Activated naive CD4-positive, alpha-beta T cell treated with anti-CD3 and anti-CD28 coated beads for 36 hours (primary cell): ENCODE results near the gene STK32C. TPM values are rescaled to one million over a fixed set of nuclear protein-coding genes. Genes with fewer than 3 reads are reported as not detected.

ENCODE experiments used
- CTCF ChIA-PET: fragments of 350-600 bp; sonication (Branson Sonifier 250); formaldehyde crosslinking; loops from one replicate; lab custom pipeline; 2021; ENCODE audit warnings: antibody characterized with exemption; lab: Charles Lee
- DNase-seq: peaks from one replicate; pipeline ENCODE4 v3.0.0-alpha.2; 2020
- H3K27ac Mint-ChIP-seq: one replicate; pipeline ENCODE4 v1.8.0; 2021; ENCODE audit warnings: mild to moderate bottlenecking, mixed read lengths
- H3K27me3 Mint-ChIP-seq: one replicate; pipeline ENCODE4 v1.8.0; 2021; ENCODE audit warnings: low read depth, mixed read lengths
- H3K36me3 Mint-ChIP-seq: one replicate; pipeline ENCODE4 v1.8.0; 2021; ENCODE audit warnings: low read depth, mixed read lengths
- H3K4me1 Mint-ChIP-seq: one replicate; pipeline ENCODE4 v1.8.0; 2021; ENCODE audit warnings: low read depth, mixed read lengths
- H3K4me3 Mint-ChIP-seq: one replicate; pipeline ENCODE4 v1.8.0; 2021; ENCODE audit warnings: mild to moderate bottlenecking, moderate library complexity, mixed read lengths
- H3K9me3 Mint-ChIP-seq: one replicate; pipeline ENCODE4 v1.8.0; 2021; ENCODE audit warnings: mixed read lengths
- intact Hi-C: fragments of 100-400 bp; cut with micrococcal nuclease; formaldehyde crosslinking; loops from one replicate; pipeline ENCODE4 v1.15.1; 2023
- total RNA-seq, 2 experiments: library from RNA; stranded (reverse); gene quantifications; one replicate each; pipeline ENCODE4 v1.2.3, GENCODE V29; 2021

STK32C gene
- total RNA-seq, 2 experiments from 2014 or later = 16.5 to 16.6 TPM

GRCh38 chr10:132313305-132313704, 5.6 kb upstream of the STK32C start:
- DNase-seq = no peak
- no peaks in the 10 kb centered on the region for H3K27me3 Mint-ChIP-seq
- no peaks in the 10 kb centered on the region for H3K36me3 Mint-ChIP-seq
- H3K4me3 Mint-ChIP-seq = no peak overlapping the region
- no peaks in the 10 kb centered on the region for H3K4me1 Mint-ChIP-seq
- intact Hi-C loops = no loop called here
- H3K27ac Mint-ChIP-seq = no peak overlapping the region
- H3K9me3 Mint-ChIP-seq = peaks cover 6% of the 10 kb centered on the region
- CTCF ChIA-PET = no interaction called here

- Mint-ChIP-seq H3K4me1 (peaks cover 5% of the 10 kb centered on the region), H3K4me3 (no peak overlapping the region), H3K36me3 (no peaks in the 10 kb centered on the region), H3K9me3 (peaks cover 6% of the 10 kb centered on the region), H3K27me3 (no peaks in the 10 kb centered on the region), H3K27ac (no peak overlapping the region)
- intact Hi-C loops = no loop called here
- no peak for DNase-seq
- CTCF ChIA-PET = no interaction called here
These were observed 3.7 kb upstream of the STK32C start for GRCh38 chr10:132311338-132311939.

GRCh38 chr10:132310701-132311337, 3.1 kb upstream of the STK32C start:
- H3K4me1 Mint-ChIP-seq = peaks cover 9% of the 10 kb centered on the region
- H3K36me3 Mint-ChIP-seq = no peaks in the 10 kb centered on the region
- no peak for DNase-seq
- intact Hi-C loops = no loop called here
- H3K9me3 Mint-ChIP-seq = peaks cover 6% of the 10 kb centered on the region
- CTCF ChIA-PET = no interaction called here
- no peak overlapping the region for H3K4me3 Mint-ChIP-seq
- H3K27ac Mint-ChIP-seq = no peak overlapping the region
- peaks cover 2% of the 10 kb centered on the region for H3K27me3 Mint-ChIP-seq

DNA sequence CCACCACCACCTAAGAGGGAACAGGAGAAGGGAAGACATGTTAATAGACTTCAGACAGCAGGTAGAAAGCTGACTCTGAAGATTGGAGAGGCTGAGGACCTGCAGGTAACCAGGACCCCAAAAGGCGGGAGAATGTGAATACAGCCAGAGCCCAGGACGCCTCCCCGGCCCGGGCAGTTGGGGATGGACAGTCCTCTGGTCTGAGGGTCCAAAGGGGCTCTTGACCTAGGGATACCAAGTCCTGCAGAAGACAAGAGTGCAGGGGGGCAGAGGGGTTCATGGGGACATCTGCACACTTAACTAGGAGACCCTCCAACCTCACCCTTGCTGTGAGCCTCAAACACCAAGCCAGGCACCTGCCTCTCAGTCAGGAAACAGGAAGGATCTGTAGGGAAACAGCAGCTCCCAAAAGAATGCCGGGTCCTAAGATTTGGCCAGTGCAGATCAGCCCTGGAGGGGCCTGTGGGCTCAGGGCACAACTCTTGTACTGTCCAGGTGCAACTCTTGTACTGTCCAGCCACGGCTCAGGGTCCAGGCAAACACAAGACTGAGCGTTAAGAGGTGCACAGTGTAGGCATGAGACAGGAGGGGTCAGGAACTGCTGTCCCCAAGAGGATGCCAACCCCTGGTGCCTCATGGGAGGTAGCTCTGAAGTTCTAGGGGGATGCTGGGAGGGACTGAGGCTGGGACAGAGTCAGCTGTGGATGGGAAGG, 2.3 kb upstream of the STK32C start:
- intact Hi-C loops = loop anchor here (2.0 to 10.0 kb wide), 6 partner anchors 42 to 1085 kb away; partner anchors contain the start of genes BNIP3, DPYSL4 and MTG1
- H3K36me3 Mint-ChIP-seq = no peaks in the 10 kb centered on the region
- H3K9me3 Mint-ChIP-seq = peaks cover 6% of the 10 kb centered on the region
- no peak overlapping the region for H3K27ac Mint-ChIP-seq
- peaks cover 9% of the 10 kb centered on the region for H3K4me1 Mint-ChIP-seq
- DNase-seq = no peak
- CTCF ChIA-PET = no interaction called here
- H3K4me3 Mint-ChIP-seq = no peak overlapping the region
- H3K27me3 Mint-ChIP-seq = peaks cover 2% of the 10 kb centered on the region

- peak overlapping the region; percentile 61 for H3K4me3 Mint-ChIP-seq
- no peak overlapping the region for H3K27ac Mint-ChIP-seq
- intact Hi-C loops = loop anchor here (2.0 to 10.0 kb wide), 6 partner anchors 43 to 1085 kb away; partner anchors contain the start of genes BNIP3, DPYSL4 and MTG1
- H3K27me3 Mint-ChIP-seq = peaks cover 2% of the 10 kb centered on the region
- H3K9me3 Mint-ChIP-seq = peaks cover 6% of the 10 kb centered on the region
- DNase-seq = no peak
- no peaks in the 10 kb centered on the region for H3K36me3 Mint-ChIP-seq
- peaks cover 9% of the 10 kb centered on the region for H3K4me1 Mint-ChIP-seq
- CTCF ChIA-PET = no interaction called here
These were observed 1.7 kb upstream of the STK32C start for GRCh38 chr10:132309471-132309865.

- H3K4me3 Mint-ChIP-seq = peak overlapping the region; percentile 61
- peaks cover 9% of the 10 kb centered on the region for H3K4me1 Mint-ChIP-seq
- CTCF ChIA-PET = no interaction called here
- DNase-seq = no peak
- peaks cover under 1% of the 10 kb centered on the region for H3K9me3 Mint-ChIP-seq
- H3K27ac Mint-ChIP-seq = no peak overlapping the region
- intact Hi-C loops = loop anchor here (1.0 to 10.0 kb wide), 8 partner anchors 22 to 1086 kb away; partner anchors contain the start of genes BNIP3, DPYSL4 and MTG1
- peaks cover 2% of the 10 kb centered on the region for H3K27me3 Mint-ChIP-seq
- no peaks in the 10 kb centered on the region for H3K36me3 Mint-ChIP-seq
These were observed 1.1 kb upstream of the STK32C start for GRCh38 chr10:132308587-132309470.

GRCh38 chr10:132306864-132307751, 642 bp downstream of the STK32C start:
- no peak overlapping the region for H3K27ac Mint-ChIP-seq
- H3K36me3 Mint-ChIP-seq = no peaks in the 10 kb centered on the region
- peaks cover 2% of the 10 kb centered on the region for H3K27me3 Mint-ChIP-seq
- H3K9me3 Mint-ChIP-seq = no peaks in the 10 kb centered on the region
- peak overlapping the region; percentile 85 for H3K4me3 Mint-ChIP-seq
- peak; percentile 34 for DNase-seq
- H3K4me1 Mint-ChIP-seq = peaks cover 9% of the 10 kb centered on the region
- CTCF ChIA-PET = no interaction called here
- intact Hi-C loops = loop anchor here (1.0 to 10.0 kb wide), 5 partner anchors 45 to 1088 kb away; partner anchors contain the start of genes BNIP3, INPP5A and MTG1

DNA sequence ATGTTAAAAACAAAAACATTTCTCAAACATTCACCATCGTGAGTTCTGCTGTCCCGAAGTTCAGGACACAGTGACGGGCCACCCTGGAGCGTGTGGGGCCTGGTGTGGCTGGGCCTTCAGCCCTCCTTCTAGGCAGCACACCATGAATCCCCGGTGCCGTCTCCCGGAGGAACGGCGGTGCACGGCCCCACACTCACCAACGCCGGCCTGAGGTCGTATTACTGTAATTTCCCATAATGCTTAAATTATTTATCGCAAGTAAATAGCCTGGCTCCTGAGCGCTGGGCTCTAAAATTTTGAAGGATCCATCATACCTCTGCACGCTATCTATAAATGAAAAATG, 1.4 kb downstream of the STK32C start:
- DNase-seq = no peak
- no peaks in the 10 kb centered on the region for H3K9me3 Mint-ChIP-seq
- intact Hi-C loops = loop anchor here (5.0 to 10.0 kb wide), 4 partner anchors 46 to 1088 kb away; partner anchors contain the start of genes BNIP3 and MTG1
- H3K36me3 Mint-ChIP-seq = no peaks in the 10 kb centered on the region
- CTCF ChIA-PET = no interaction called here
- H3K27me3 Mint-ChIP-seq = peaks cover 2% of the 10 kb centered on the region
- H3K27ac Mint-ChIP-seq = no peak overlapping the region
- H3K4me1 Mint-ChIP-seq = peaks cover 9% of the 10 kb centered on the region
- H3K4me3 Mint-ChIP-seq = peak overlapping the region; percentile 85

DNA sequence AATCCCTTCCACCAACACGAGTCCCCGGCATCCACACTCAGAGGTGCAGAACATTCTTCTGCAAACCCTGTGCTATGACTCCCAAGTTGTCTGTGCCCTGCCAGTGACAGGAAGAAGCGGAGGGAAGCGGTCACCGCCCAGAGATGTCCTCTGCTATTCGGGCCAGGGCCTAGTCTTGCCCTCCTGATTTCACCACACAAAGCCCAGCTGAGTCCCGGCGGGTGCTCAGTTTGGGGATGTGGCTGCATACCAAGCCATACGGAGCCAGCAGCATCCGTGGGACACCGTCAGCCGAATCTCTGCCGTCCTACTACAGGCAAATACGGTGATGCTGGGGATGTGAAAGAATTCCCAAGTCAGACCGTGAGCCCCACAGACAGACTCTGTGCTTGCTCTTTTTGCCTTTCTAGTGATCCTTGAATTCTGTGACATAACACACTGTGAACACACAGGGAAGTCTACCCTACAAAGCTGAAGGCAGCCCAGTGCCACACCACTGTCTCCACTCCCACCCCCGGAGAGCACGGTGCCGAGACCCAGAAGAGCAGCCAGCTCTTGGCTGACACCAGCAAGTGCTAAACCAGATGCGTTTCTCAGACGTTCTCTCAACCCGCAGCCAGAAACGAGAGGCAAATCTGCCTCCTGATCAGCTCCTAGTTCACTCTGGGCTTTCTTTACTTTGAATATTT, 2.0 kb downstream of the STK32C start:
- intact Hi-C loops = loop anchor here (5.0 to 10.0 kb wide), 4 partner anchors 47 to 1089 kb away; partner anchors contain the start of genes BNIP3 and MTG1

DNA sequence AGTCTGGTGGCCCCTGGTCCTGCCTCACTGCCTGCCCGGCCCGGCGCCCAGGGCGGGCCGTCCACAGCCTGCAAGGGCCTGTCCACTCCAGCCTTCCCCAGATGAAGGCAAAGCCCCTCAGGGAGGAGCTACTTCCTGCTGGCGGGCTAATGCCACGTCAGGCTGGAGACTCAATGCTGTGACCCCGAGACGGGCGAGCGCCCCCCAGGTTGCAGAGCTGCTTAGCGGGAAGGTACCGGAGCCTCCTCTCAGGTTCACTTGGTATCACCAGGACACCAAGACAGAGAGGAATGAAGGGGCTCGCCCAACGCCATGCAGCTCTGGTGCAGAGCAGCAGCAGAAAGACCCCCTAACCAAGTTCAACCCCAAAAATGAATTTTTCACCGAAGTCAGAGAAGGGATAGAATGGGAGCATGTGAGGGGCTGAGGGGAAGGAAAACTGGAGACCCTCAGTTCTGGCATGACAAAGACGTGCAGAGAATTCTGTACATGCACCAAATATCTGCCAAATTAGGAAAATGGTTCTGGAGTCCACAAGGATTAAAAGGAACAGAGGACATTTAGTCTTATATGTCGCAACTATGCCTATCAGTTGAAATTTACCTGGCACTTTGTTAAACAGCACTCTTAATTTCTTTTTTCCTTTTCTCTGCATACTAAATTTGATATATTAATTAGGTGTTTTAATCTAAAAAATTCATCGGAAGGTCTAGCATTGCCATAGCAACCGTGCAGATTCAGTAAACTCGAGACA, 2.8 kb downstream of the STK32C start:
- Mint-ChIP-seq H3K4me1 (peaks cover 12% of the 10 kb centered on the region), H3K27me3 (peaks cover 2% of the 10 kb centered on the region), H3K36me3 (no peaks in the 10 kb centered on the region), H3K9me3 (no peaks in the 10 kb centered on the region), H3K4me3 (no peak overlapping the region), H3K27ac (no peak overlapping the region)
- CTCF ChIA-PET = no interaction called here
- no peak for DNase-seq
- intact Hi-C loops = loop anchor here (5.0 to 10.0 kb wide), 4 partner anchors 47 to 1090 kb away; partner anchors contain the start of genes BNIP3 and MTG1

More for the DNA sequence above, 2.0 kb downstream of the STK32C start:
- H3K9me3 Mint-ChIP-seq = no peaks in the 10 kb centered on the region
- CTCF ChIA-PET = no interaction called here
- no peak for DNase-seq
- H3K27me3 Mint-ChIP-seq = peaks cover 2% of the 10 kb centered on the region
- H3K4me3 Mint-ChIP-seq = peak overlapping the region; percentile 85
- H3K27ac Mint-ChIP-seq = no peak overlapping the region
- no peaks in the 10 kb centered on the region for H3K36me3 Mint-ChIP-seq
- H3K4me1 Mint-ChIP-seq = peaks cover 9% of the 10 kb centered on the region
